ENCODE results near the gene RAB4A.
"Not testable (repeated sequence)": the region's sequence is repeated elsewhere in the genome, so short reads cannot be mapped to it uniquely, and the experiment has no call there.

The RAB4A gene

GRCh38 chr1:229298420-229298819 is 27.5 kb downstream of the RAB4A start:
- no peak for DNase-seq (ENCODE audit: low read depth, low spot score)

GRCh38 chr1:229298887-229299503 is 28.1 kb downstream of the RAB4A start:
- DNase-seq (ENCODE audit: low read depth, low spot score), result no peak

GRCh38 chr1:229300099-229300757 is 29.3 kb downstream of the RAB4A start:
- DNase-seq (ENCODE audit: low read depth, low spot score), result no peak

- no peak for DNase-seq (ENCODE audit: low read depth, low spot score)
These were observed 31.8 kb downstream of the RAB4A start for GRCh38 chr1:229302740-229303139.

- no peak for DNase-seq (ENCODE audit: low read depth, low spot score)
These were observed 32.9 kb downstream of the RAB4A start for GRCh38 chr1:229303855-229304254.

GRCh38 chr1:229305392-229305791 is 34.5 kb downstream of the RAB4A start:
- DNase-seq (ENCODE audit: low read depth, low spot score), result no peak

DNA sequence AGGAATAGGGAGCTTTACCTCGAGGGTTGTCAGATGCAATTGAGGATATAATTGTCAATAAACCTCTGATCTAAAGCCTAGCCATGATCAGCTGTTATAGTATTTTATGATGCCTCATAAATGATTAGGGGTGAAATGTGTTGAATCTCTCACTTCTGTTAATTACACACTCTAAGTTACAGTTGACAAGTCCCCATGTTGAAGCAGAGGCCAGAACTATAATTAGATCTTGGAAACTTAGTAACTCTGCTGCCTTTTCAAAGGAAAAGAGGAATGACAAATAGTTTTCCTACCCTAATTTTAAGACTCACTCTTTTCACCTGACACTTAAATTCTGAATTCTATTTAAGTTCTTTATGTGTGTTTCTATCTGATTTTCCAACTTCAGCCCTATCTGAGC is 38.2 kb downstream of the RAB4A start:
- no peak for DNase-seq (ENCODE audit: low read depth, low spot score)

DNA sequence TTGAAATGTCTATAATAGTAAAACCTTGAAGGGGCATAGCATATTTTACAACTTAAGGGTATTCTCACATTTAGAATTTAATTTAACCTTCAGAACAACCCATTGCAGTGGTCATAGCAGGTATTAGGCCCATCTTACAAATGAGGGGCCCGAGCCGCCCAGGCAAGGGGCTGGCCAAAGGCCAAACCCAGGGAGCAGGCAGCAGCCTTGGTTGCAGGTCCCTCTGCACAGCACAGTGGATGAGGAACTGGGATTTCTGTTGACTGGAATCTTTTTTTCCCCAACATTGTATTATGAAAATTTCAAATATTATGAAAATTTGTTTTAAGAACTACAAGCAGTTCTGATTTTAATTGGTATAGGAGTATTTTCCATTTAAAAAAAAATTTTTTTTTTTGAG is 38.8 kb downstream of the RAB4A start:
- no peak for DNase-seq (ENCODE audit: low read depth, low spot score)

GRCh38 chr1:229310833-229311232 is 39.9 kb downstream of the RAB4A start:
- no peak for DNase-seq (ENCODE audit: low read depth, low spot score)

GRCh38 chr1:229316166-229316565 is 45.3 kb downstream of the RAB4A start:
- no peak for DNase-seq (ENCODE audit: low read depth, low spot score)

- no peak for DNase-seq (ENCODE audit: low read depth, low spot score)
These were observed 47.1 kb downstream of the RAB4A start for GRCh38 chr1:229318056-229318455.

GRCh38 chr1:229319487-229319886 is 48.6 kb downstream of the RAB4A start:
- DNase-seq (ENCODE audit: low read depth, low spot score), result no peak

GRCh38 chr1:229323201-229323600 is 52.3 kb downstream of the RAB4A start:
- no peak for DNase-seq (ENCODE audit: low read depth, low spot score)

- no peak for DNase-seq (ENCODE audit: low read depth, low spot score)
These were observed 53.1 kb downstream of the RAB4A start for GRCh38 chr1:229323885-229324553.

DNA sequence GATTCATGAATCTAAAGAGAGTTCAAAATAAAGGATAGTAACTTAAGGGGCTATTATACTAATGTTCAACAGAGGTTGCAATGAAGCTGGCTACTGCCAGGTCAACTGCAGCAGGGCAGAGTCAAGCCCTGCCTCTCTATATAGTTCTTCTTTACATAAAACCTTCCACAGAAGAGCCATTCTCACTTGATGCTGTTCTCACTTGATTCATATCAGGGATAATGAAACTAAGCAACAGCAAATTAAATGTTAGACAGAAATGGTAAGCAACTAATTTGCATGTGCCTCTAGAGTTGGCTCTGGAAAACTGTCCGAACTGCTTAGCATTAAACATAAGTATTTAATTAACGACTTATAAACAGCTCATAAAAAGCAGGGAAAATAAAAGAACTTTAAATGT is 54.5 kb downstream of the RAB4A start:
- no peak for DNase-seq (ENCODE audit: low read depth, low spot score)

DNA sequence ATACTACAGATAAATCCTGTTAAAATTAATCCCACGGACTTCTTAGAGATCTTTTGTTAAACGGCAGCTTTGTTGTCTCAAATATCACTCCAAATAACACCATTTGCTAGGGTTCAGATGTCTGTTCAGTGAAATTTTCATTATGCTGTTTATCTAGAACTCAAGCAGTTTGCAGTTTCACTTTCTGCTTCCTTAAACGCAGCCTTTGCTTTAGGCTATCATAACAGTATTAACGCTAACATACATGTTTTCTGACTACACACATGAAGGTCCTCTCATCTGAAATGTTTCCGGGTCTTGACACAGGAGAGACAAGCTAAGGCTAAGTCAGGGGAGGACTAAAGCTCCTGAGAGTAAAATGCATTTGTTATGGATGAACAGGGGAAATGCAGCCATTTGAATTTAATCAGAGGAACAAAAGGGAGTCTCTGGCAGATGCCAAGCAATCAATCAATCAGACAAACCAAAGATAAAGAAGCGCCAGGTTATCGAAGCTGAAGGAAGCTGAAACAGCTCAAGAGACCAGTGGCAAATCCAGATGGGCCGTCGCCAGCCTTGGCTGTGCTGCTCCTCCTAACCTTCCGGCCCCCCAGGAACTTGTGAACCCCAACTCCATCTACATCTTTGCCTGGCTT is 55.1 kb downstream of the RAB4A start:
- no peak for DNase-seq (ENCODE audit: low read depth, low spot score)

DNA sequence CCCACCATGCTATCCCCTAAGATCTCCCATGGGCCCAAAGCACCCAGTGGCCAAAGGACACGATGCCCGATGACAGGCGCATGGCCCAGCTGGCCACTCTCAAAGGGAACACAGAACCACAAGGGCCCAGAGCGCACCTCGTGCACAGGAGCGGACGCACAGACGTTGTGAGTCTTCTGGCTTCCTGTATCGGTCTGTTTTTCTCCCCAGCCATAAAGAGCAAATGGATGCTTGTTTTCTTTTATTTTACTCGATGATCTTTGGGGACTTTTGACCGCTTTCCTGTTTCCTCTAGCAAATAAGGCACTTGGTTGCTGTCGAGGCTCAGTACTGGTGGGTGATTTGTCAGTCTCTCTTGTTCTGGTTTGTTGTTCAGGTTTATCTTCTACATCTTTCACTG is 55.7 kb downstream of the RAB4A start:
- no peak for DNase-seq (ENCODE audit: low read depth, low spot score)

- not testable (repeated sequence) for DNase-seq (ENCODE audit: low read depth, low spot score)
These were observed 56.9 kb downstream of the RAB4A start for GRCh38 chr1:229327765-229328164.

- DNase-seq (ENCODE audit: low read depth, low spot score), result no peak
These were observed 57.9 kb downstream of the RAB4A start for GRCh38 chr1:229328598-229329362.

- no peak for DNase-seq (ENCODE audit: low read depth, low spot score)
These were observed 63.4 kb downstream of the RAB4A start for GRCh38 chr1:229334269-229334668.

- DNase-seq (ENCODE audit: low read depth, low spot score), result no peak
These were observed 63.8 kb downstream of the RAB4A start for GRCh38 chr1:229334716-229335115.

GRCh38 chr1:229336345-229336744 is 65.4 kb downstream of the RAB4A start:
- no peak for DNase-seq (ENCODE audit: low read depth, low spot score)
